HepG2 (cell line): ENCODE data around the gene HLCS. TPM values are rescaled to one million over a fixed set of nuclear protein-coding genes. Genes with fewer than 3 reads are reported as not detected.
A peak's percentile ranks its signal among the peaks of the same experiment; 100 is the strongest.

Experiments used
- ATAC-seq: fragments of 200-7000 bp; cut with Tn5 transposase; 3 replicates; pipeline ENCODE4 v1.9.1; 2020; ENCODE audit warnings: mild to moderate bottlenecking, moderate library complexity
- BruUV-seq: library from RNA; stranded (reverse); fragments of 400-500 nt; replicated peaks from 2 replicates; lab custom pipeline; 2021; lab: Mats Ljungman, UMichigan
- CTCF ChIA-PET: fragments of 300-600 bp; formaldehyde crosslinking; extraction: SDS; loops from one replicate; lab custom pipeline; 2021; ENCODE audit warnings: low total read pairs, inconsistent platforms, low intra/inter-chr PET ratio; lab: Yijun Ruan, JAX
- POLR2A ChIA-PET: fragments of 350-600 bp; sonication (Branson Sonifier 250); formaldehyde crosslinking; loops from one replicate; lab custom pipeline; 2020; ENCODE audit warnings: antibody characterized with exemption, inconsistent platforms; lab: Yijun Ruan, JAX
- DNase-seq: peaks from one replicate; pipeline ENCODE4 v3.0.0-alpha.2; 2015; ENCODE audit warnings: low spot score
- FAIRE-seq: peaks from 3 replicates; lab custom pipeline; 2011; peaks lifted over from hg19 to GRCh38; lab: Jason Lieb, UNC
- H2AFZ ChIP-seq: one replicate; pipeline ENCODE4 v1.6.1; 2011; ENCODE audit warnings: low read length, inconsistent platforms
- H3K27ac ChIP-seq: fragments of 300-600 bp; 3 replicates; pipeline ENCODE4 v1.8.0; 2011; ENCODE audit warnings: mixed run types, mild to moderate bottlenecking, mixed read lengths, low read length, inconsistent platforms; ENCODE audit not compliant: insufficient read depth; ENCODE audit errors: extremely low read length
- H3K27me3 ChIP-seq, 2 experiments: fragments of 200-600 bp in 1 of 2; 2 replicates in 1 of 2; 3 replicates in 1 of 2; pipeline versions ENCODE4 v1.6.0 to v1.8.0; 2011; ENCODE audit warnings: low read length in 2 of 2, mild to moderate bottlenecking in 2 of 2, moderate library complexity in 2 of 2, inconsistent platforms in 1 of 2; ENCODE audit not compliant: insufficient read depth in 2 of 2, control insufficient read depth in 1 of 2
- H3K36me3 ChIP-seq, 2 experiments: fragments of 200-600 bp in 1 of 2; replicated peaks in 1 of 2; 2 replicates in 1 of 2; 3 replicates in 1 of 2; pipeline versions ENCODE4 v1.5.1 to v1.8.0; 2011; ENCODE audit warnings: low read length in 2 of 2, inconsistent platforms in 1 of 2; ENCODE audit not compliant: insufficient read depth in 2 of 2, control insufficient read depth in 1 of 2
- H3K4me1 ChIP-seq: 2 replicates; pipeline ENCODE4 v1.5.1; 2012; ENCODE audit warnings: low read length, inconsistent platforms; ENCODE audit not compliant: insufficient read depth
- H3K4me2 ChIP-seq: 2 replicates; pipeline ENCODE4 v1.6.0; 2011; ENCODE audit warnings: low read depth, low read length, inconsistent platforms
- H3K4me3 ChIP-seq, 3 experiments: fragments of 200-600 bp in 1 of 3; sonication (generic), shearing (Covaris generic) in 1 of 3; replicated peaks in 1 of 3; 2 replicates each; pipeline ENCODE4 v1.5.1; 2011 to 2016; ENCODE audit warnings: low read length in 3 of 3, inconsistent platforms in 2 of 3, low read depth in 2 of 3, mild to moderate bottlenecking in 2 of 3, control low read depth in 1 of 3, mixed read lengths in 1 of 3; ENCODE audit not compliant: insufficient read depth in 1 of 3
- H3K79me2 ChIP-seq: one replicate; pipeline ENCODE4 v1.6.1; 2011; ENCODE audit warnings: low read length, inconsistent platforms; ENCODE audit not compliant: insufficient read depth
- H3K9ac ChIP-seq: 2 replicates; pipeline ENCODE4 v1.6.0; 2011; ENCODE audit warnings: mild to moderate bottlenecking, low read depth, low read length, inconsistent platforms; ENCODE audit not compliant: insufficient read depth
- H3K9me3 ChIP-seq: 2 replicates; pipeline ENCODE4 v1.5.1; 2012; ENCODE audit warnings: mild to moderate bottlenecking, low read length
- H4K20me1 ChIP-seq: 2 replicates; pipeline ENCODE4 v1.6.0; 2011; ENCODE audit warnings: inconsistent platforms, mild to moderate bottlenecking, low read length, moderate library complexity; ENCODE audit not compliant: insufficient read depth
- ATF7-NPFF ChIP-seq: sonication (generic); formaldehyde crosslinking; IDR thresholded peaks from 2 replicates; pipeline ENCODE4 v1.8.1; 2023; ENCODE audit warnings: mild to moderate bottlenecking, low read depth, missing genetic modification reagents, moderate library complexity
- GATAD2A ChIP-seq: IDR thresholded peaks from 2 replicates; pipeline ENCODE4 v1.6.1; 2016
- KMT2A ChIP-seq: sonication (generic); formaldehyde crosslinking; IDR thresholded peaks from 2 replicates; pipeline ENCODE4 v1.4.0; 2020; ENCODE audit warnings: missing genetic modification reagents
- MAFF ChIP-seq: IDR thresholded peaks from 2 replicates; pipeline ENCODE4 v1.6.1; 2011; ENCODE audit warnings: low read depth, low read length, improper control_type of control experiment
- NFIB ChIP-seq: sonication (generic); formaldehyde crosslinking; IDR thresholded peaks from 2 replicates; pipeline ENCODE4 v1.9.0; 2021; ENCODE audit warnings: missing genetic modification reagents, mild to moderate bottlenecking, borderline replicate concordance
- PPARG ChIP-seq: conservative IDR thresholded peaks from 2 replicates; pipeline ENCODE4 v1.6.1; 2016; ENCODE audit warnings: missing biosample characterization, missing genetic modification reagents
- RAD21 ChIP-seq: fragments of 450-650 bp; formaldehyde crosslinking; IDR thresholded peaks from 2 replicates; pipeline ENCODE4 v1.5.0; 2020; ENCODE audit warnings: mild to moderate bottlenecking
- TGIF2 ChIP-seq: IDR thresholded peaks from 2 replicates; pipeline ENCODE4 v1.6.1; 2016; ENCODE audit warnings: control low read depth, missing compliant biosample characterization
- YEATS2 ChIP-seq: sonication (generic); formaldehyde crosslinking; IDR thresholded peaks from 2 replicates; pipeline ENCODE4 v1.4.0; 2020; ENCODE audit warnings: missing genetic modification reagents, borderline replicate concordance
- ZBTB21 ChIP-seq: sonication (generic); formaldehyde crosslinking; IDR thresholded peaks from 2 replicates; pipeline ENCODE4 v1.4.0; 2020; ENCODE audit warnings: missing genetic modification reagents
- ZFP1 ChIP-seq: IDR thresholded peaks from 2 replicates; pipeline ENCODE4 v1.6.1; 2016
- ZMYM4 ChIP-seq: sonication (generic); formaldehyde crosslinking; IDR thresholded peaks from 2 replicates; pipeline ENCODE4 v1.8.1; 2023; ENCODE audit warnings: mild to moderate bottlenecking, missing genetic modification reagents
- WGBS: methylation state at CpG from one replicate; pipeline ENCODE4 v1.1.6; 2017; ENCODE audit warnings: low lambda C conversion rate; 5-methylcytosine and 5-hydroxymethylcytosine counted together
- in situ Hi-C: cut with HindIII; loops from 2 replicates; pipeline ENCODE4 v1.10.0; 2017; ENCODE audit warnings: low pct_unique_long_range_greater_than_20kb; ENCODE audit not compliant: extremely low pct_ligation_motif_present
- intact Hi-C: fragments of 100-400 bp; cut with micrococcal nuclease; formaldehyde crosslinking; loops from one replicate; pipeline ENCODE4 v1.10.0; 2022; ENCODE audit not compliant: unreplicated experiment
- polyA plus RNA-seq, 8 experiments: library from polyadenylated mRNA; depleted of rRNA in 3 of 8; stranded (reverse) in 7 of 8; unstranded in 1 of 8; fragments of >200 nt; fragmentation: Illumina TruSeq in 4 of 8; extraction: Trizol in 4 of 8; gene quantifications; 2 replicates each; pipeline versions ENCODE4 v1.2.1 to v1.2.3, GENCODE V29; 2011 to 2016; ENCODE audit warnings: low read depth in 4 of 8, missing spikeins in 1 of 8, mixed read lengths in 1 of 8; ENCODE audit not compliant: insufficient read depth in 1 of 8
- total RNA-seq, 5 experiments: library from RNA; depleted of rRNA; stranded (reverse); fragments of >200 nt; fragmentation: Illumina TruSeq; extraction: Trizol; gene quantifications; 2 replicates each; pipeline ENCODE4 v1.2.3, GENCODE V29; 2016; ENCODE audit warnings: low read depth in 1 of 5
- TF ChIP-seq, protein P1 (sequence below): sonication (generic); formaldehyde crosslinking; IDR thresholded peaks from 2 replicates; pipeline ENCODE4 v1.4.0; 2020; ENCODE audit warnings: missing genetic modification reagents, mild to moderate bottlenecking, borderline replicate concordance
- TF ChIP-seq, protein P2 (sequence below): sonication (generic); formaldehyde crosslinking; IDR thresholded peaks from 2 replicates; pipeline ENCODE4 v1.5.0; 2020; ENCODE audit warnings: mild to moderate bottlenecking, missing genetic modification reagents, moderate library complexity
- TF ChIP-seq, protein P3 (sequence below), 2 experiments: sonication (generic) in 1 of 2; formaldehyde crosslinking in 1 of 2; IDR thresholded peaks; 2 replicates each; pipeline versions ENCODE4 v1.4.0 to v1.6.1; 2018 to 2020; ENCODE audit warnings: missing genetic modification reagents in 2 of 2, borderline replicate concordance in 1 of 2, low read depth in 1 of 2, mild to moderate bottlenecking in 1 of 2, missing biosample characterization in 1 of 2
- TF ChIP-seq, protein P4 (sequence below): sonication (generic); formaldehyde crosslinking; IDR thresholded peaks from 2 replicates; pipeline ENCODE4 v1.4.0; 2020; ENCODE audit warnings: missing genetic modification reagents

HLCS gene
- total and polyA plus RNA-seq, 2 of the 13 experiments (the other 11 are each of a cell fraction or from before 2014, with no cell fraction given): 7.9 to 12.3 TPM

DNA sequence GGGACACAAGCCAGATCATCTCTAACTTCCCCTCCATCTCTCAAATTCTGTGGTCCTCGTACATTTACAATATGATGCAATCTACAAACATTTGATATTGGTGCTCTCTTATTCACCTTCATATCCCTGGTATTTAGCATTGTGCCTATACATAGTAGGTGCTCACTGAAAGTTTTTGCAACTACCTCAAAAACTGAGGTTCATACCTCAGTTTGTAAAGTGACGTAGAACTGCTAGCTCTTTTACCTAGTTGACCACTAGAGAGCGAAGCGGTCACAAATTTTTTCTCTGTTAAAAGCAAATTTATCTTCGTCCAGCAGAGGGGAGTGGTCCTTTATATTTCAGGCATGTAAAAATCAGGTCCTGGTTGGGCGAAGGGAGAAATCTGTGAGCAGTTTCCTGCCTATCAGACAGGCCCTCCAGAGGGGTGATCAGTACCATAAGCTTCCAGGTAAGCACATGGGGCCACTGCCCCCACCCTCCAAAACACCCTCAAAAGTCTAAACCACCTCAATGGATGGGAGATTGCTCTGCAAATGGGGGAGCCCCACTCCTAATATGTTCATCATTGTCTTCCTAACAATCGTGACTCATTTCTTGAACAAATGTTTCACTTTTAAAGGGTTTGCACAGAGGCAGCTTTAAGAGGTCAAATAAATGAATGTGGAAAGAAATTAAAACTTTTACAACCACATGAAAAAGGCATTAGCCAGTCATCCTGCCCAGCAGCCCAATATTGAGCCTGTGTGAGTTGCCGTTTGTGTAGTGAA is 10.6 kb upstream of the HLCS start:
- ChIA-PET POLR2A (interaction anchor here (1.0 to 2.3 kb wide), 5 partner anchors 10 to 33 kb away, joined by 3 to 25 read pairs (median 11); partner anchors contain the start of gene HLCS), CTCF (interaction anchor here (0.6 to 2.7 kb wide), 7 partner anchors 10 to 110 kb away, joined by 3 to 46 read pairs (median 6); partner anchors contain the start of gene PIGP)
- no peaks in the 10 kb centered on the region for H3K36me3 ChIP-seq
- H3K79me2 ChIP-seq: no peaks in the 10 kb centered on the region
- in situ Hi-C loops: no loop called here
- H3K27ac ChIP-seq: peak overlapping the region; percentile 18
- ATAC-seq (peak; percentile 89), DNase-seq (peak; percentile 87), FAIRE-seq (peak; percentile 87)
- H3K9ac ChIP-seq: peak overlapping the region; percentile 8; the same call in 1 of the 2 replicates
- peak overlapping the region; percentile 25 for H2AFZ ChIP-seq
- no peaks in the 10 kb centered on the region for H3K9me3 ChIP-seq
- H3K4me3 ChIP-seq: peak overlapping the region in 1 of 3 experiments; percentile 7; a peak in 1 of 6 replicates
- H3K4me2 ChIP-seq: peak overlapping the region; percentile 61
- intact Hi-C loops: loop anchor here (1.0 to 2.0 kb wide), 3 partner anchors 13 to 102 kb away; no protein-coding TSS in a partner anchor
- peaks cover 22% of the 10 kb centered on the region for H3K4me1 ChIP-seq
- no TSS peak for BruUV-seq
- no peaks in the 10 kb centered on the region for H4K20me1 ChIP-seq
- no peaks in the 10 kb centered on the region for H3K27me3 ChIP-seq
- WGBS: 34% methylated on average over 8 of the region's 8 CpGs
- TF ChIP-seq KMT2A (peak; percentile 30; the same call in 1 of the 2 replicates), PPARG (0 out of 2 replicates have a peak, but pooled peaks have one; percentile 36), GATAD2A (CRISPR knock-in tag) (peak; percentile 45; the same call in 1 of the 2 replicates), TGIF2 (CRISPR knock-in tag) (0 out of 2 replicates have a peak, but pooled peaks have one; percentile 21), MAFF (0 out of 2 replicates have a peak, but pooled peaks have one; percentile 0), ZMYM4 (CRISPR knock-in tag) (0 out of 2 replicates have a peak, but pooled peaks have one; percentile 21), YEATS2 (CRISPR knock-in tag) (0 out of 2 replicates have a peak, but pooled peaks have one; percentile 43), RAD21 (CRISPR knock-in tag) (peak; percentile 77), ATF7-NPFF (CRISPR knock-in tag) (no peak), ZFP1 (CRISPR knock-in tag) (no peak), NFIB (CRISPR knock-in tag) (no peak), ZBTB21 (CRISPR knock-in tag) (0 out of 2 replicates have a peak, but pooled peaks have one; percentile 18)
- TF ChIP-seq, protein P1, sequence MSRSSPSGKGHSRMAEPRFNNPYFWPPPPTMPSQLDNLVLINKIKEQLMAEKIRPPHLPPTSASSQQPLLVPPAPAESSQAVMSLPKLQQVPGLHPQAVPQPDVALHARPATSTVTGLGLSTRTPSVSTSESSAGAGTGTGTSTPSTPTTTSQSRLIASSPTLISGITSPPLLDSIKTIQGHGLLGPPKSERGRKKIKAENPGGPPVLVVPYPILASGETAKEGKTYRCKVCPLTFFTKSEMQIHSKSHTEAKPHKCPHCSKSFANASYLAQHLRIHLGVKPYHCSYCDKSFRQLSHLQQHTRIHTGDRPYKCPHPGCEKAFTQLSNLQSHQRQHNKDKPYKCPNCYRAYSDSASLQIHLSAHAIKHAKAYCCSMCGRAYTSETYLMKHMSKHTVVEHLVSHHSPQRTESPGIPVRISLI: no peak
- TF ChIP-seq, protein P2, sequence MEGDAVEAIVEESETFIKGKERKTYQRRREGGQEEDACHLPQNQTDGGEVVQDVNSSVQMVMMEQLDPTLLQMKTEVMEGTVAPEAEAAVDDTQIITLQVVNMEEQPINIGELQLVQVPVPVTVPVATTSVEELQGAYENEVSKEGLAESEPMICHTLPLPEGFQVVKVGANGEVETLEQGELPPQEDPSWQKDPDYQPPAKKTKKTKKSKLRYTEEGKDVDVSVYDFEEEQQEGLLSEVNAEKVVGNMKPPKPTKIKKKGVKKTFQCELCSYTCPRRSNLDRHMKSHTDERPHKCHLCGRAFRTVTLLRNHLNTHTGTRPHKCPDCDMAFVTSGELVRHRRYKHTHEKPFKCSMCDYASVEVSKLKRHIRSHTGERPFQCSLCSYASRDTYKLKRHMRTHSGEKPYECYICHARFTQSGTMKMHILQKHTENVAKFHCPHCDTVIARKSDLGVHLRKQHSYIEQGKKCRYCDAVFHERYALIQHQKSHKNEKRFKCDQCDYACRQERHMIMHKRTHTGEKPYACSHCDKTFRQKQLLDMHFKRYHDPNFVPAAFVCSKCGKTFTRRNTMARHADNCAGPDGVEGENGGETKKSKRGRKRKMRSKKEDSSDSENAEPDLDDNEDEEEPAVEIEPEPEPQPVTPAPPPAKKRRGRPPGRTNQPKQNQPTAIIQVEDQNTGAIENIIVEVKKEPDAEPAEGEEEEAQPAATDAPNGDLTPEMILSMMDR (CRISPR knock-in tag): peak; percentile 87
- TF ChIP-seq, protein P3, sequence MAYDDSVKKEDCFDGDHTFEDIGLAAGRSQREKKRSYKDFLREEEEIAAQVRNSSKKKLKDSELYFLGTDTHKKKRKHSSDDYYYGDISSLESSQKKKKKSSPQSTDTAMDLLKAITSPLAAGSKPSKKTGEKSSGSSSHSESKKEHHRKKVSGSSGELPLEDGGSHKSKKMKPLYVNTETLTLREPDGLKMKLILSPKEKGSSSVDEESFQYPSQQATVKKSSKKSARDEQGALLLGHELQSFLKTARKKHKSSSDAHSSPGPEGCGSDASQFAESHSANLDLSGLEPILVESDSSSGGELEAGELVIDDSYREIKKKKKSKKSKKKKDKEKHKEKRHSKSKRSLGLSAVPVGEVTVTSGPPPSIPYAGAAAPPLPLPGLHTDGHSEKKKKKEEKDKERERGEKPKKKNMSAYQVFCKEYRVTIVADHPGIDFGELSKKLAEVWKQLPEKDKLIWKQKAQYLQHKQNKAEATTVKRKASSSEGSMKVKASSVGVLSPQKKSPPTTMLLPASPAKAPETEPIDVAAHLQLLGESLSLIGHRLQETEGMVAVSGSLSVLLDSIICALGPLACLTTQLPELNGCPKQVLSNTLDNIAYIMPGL (CRISPR knock-in tag; IDR thresholded peaks at IDR 0.05; ENCODE audit: borderline replicate concordance in 1 of 2, low read depth in 1 of 2): peak; percentile 67 to 76; a peak in 2 of 4 replicates
- TF ChIP-seq, protein P4, sequence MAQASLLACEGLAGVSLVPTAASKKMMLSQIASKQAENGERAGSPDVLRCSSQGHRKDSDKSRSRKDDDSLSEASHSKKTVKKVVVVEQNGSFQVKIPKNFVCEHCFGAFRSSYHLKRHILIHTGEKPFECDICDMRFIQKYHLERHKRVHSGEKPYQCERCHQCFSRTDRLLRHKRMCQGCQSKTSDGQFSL (CRISPR knock-in tag): no peak
